ENCODE results near the gene ZNF469.

Gene ZNF469

DNA sequence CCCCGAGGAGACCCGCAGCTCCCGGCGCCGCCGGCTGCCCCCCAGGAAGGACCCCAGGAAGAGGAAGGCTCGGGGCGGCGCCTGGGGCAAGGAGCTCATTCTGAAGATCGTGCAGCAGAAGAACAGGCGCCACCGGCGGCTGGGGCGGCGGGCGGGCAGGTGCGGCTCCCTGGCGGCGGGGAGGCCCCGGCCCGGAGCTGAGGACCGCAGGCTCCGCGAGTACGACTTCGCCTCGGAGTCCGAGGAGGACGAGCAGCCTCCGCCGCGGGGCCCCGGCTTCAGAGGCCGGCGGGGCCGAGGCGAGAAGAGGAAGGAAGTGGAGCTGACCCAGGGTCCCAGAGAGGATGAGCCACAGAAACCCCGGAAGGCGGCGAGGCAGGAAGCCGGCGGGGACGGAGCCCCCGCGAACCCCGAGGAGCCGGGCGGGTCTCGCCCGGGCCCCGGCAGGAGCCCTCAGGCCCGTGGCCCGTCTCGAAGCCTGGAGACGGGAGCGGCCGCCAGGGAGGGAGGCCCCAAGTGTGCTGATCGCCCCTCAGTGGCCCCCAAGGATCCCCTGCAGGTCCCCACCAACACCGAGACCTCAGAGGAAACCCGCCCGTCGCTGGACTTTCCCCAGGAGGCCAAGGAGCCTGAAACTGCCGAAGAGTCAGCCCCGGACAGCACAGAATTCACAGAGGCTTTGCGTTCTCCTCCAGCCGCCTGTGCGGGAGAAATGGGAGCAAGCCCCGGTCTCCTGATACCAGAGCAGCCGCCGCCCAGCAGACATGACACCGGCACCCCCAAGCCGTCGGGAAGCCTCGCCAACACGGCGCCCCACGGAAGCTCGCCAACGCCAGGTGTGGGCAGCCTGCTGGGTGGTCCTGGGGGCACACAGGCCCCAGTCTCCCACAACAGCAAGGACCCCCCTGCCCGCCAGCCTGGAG is 48.0 kb downstream of the ZNF469 start:
- no peak for DNase-seq

DNA sequence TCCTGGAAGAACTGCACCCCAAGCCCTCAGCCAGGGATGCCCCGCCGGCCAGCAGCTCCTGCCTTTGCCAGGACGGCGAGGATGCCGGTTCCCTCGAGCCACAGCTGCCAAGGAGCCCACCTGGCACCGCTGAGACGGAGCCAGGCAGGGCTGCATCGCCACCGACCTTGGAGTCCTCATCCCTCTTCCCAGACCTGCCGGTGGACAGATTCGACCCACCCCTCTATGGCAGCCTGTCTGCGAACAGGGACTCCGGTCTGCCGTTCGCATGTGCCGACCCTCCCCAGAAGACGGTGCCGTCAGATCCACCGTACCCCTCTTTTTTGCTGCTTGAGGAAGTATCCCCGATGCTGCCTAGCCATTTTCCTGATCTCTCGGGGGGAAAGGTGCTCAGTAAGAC is 48.9 kb downstream of the ZNF469 start:
- no peak for DNase-seq

DNA sequence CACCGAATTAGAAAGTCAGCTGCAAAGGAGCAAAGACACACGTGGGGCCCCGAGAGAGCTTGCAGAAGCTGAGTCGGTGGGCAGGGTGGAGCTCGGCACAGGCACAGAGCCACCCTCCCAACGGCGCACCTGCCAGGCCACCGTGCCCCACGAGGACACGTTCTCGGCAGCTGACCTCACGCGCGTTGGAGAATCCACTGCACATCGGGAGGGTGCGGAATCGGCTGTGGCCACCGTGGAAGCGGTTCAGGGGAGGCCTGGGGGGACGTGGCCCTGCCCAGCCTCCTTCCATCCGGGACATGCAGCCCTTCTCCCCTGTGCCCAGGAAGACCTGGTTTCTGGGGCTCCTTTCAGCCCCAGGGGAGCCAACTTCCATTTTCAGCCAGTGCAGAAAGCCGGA is 49.4 kb downstream of the ZNF469 start:
- no peak for DNase-seq

Measured in 8988T (cell line).